ENCODE data around the gene IREB2. TPM values are rescaled to one million over a fixed set of nuclear protein-coding genes. Genes with fewer than 3 reads are reported as not detected.

Gene IREB2
- total RNA-seq, 1 experiment from 2014 or later, result 86.4 TPM

GRCh38 chr15:78427953-78428352 lies 10.1 kb upstream of the IREB2 start:
- no peak for DNase-seq (ENCODE audit: low spot score)
- Histone ChIP-seq H3K4me1 (ENCODE audit: insufficient read depth, low read length, poor library complexity, severe bottlenecking) (no peaks in the 10 kb centered on the region), H3K36me3 (ENCODE audit: insufficient read depth, low read length, poor library complexity, severe bottlenecking) (no peaks in the 10 kb centered on the region), H3K4me3 (ENCODE audit: low read depth, low read length, poor library complexity, severe bottlenecking) (no peak overlapping the region), H3K27ac (ENCODE audit: low read depth, low read length, poor library complexity, severe bottlenecking) (no peak overlapping the region), H3K27me3 (replicated peaks; ENCODE audit: insufficient read depth, low read depth, low read length, poor library complexity) (no peaks in the 10 kb centered on the region), H3K9me3 (ENCODE audit: low read depth, low read length, poor library complexity, severe bottlenecking) (no peaks in the 10 kb centered on the region)
- no TSS peak for BruUV-seq (replicated peaks)
- no peak for TF ChIP-seq EZH2 (IDR thresholded peaks at IDR 0.05; ENCODE audit: borderline replicate concordance, low read depth, low read length, poor library complexity, severe bottlenecking)
- no peak for TF ChIP-seq CTCF (conservative IDR thresholded peaks at IDR 0.05; ENCODE audit: low read depth, low read length)
- ChIA-PET CTCF (no interaction called here), POLR2A (ENCODE audit: low non-redundant PET) (interaction anchor here (0.6 kb wide), 1 partner anchor 513 kb away, joined by 5 read pairs; no protein-coding TSS in a partner anchor)
- intact Hi-C loops (cut with micrococcal nuclease; ENCODE audit: unreplicated experiment), result no loop called here

GRCh38 chr15:78429477-78429876 lies 8.5 kb upstream of the IREB2 start:
- intact Hi-C loops (cut with micrococcal nuclease; ENCODE audit: unreplicated experiment), result no loop called here
- Histone ChIP-seq H3K36me3 (ENCODE audit: insufficient read depth, low read length, poor library complexity, severe bottlenecking) (no peaks in the 10 kb centered on the region), H3K9me3 (ENCODE audit: low read depth, low read length, poor library complexity, severe bottlenecking) (no peaks in the 10 kb centered on the region), H3K4me1 (ENCODE audit: insufficient read depth, low read length, poor library complexity, severe bottlenecking) (no peaks in the 10 kb centered on the region), H3K27me3 (replicated peaks; ENCODE audit: insufficient read depth, low read depth, low read length, poor library complexity) (no peaks in the 10 kb centered on the region), H3K4me3 (ENCODE audit: low read depth, low read length, poor library complexity, severe bottlenecking) (no peak overlapping the region), H3K27ac (ENCODE audit: low read depth, low read length, poor library complexity, severe bottlenecking) (no peak overlapping the region)
- DNase-seq (ENCODE audit: low spot score), result no peak
- TF ChIP-seq CTCF (conservative IDR thresholded peaks at IDR 0.05; ENCODE audit: low read depth, low read length) (no peak), EZH2 (IDR thresholded peaks at IDR 0.05; ENCODE audit: borderline replicate concordance, low read depth, low read length, poor library complexity, severe bottlenecking) (no peak)
- ChIA-PET CTCF (no interaction called here), POLR2A (ENCODE audit: low non-redundant PET) (no interaction called here)
- BruUV-seq (replicated peaks), result no TSS peak

- Histone ChIP-seq H3K4me3 (ENCODE audit: low read depth, low read length, poor library complexity, severe bottlenecking) (no peak overlapping the region), H3K4me1 (ENCODE audit: insufficient read depth, low read length, poor library complexity, severe bottlenecking) (no peaks in the 10 kb centered on the region), H3K9me3 (ENCODE audit: low read depth, low read length, poor library complexity, severe bottlenecking) (no peaks in the 10 kb centered on the region), H3K27ac (ENCODE audit: low read depth, low read length, poor library complexity, severe bottlenecking) (no peak overlapping the region), H3K27me3 (replicated peaks; ENCODE audit: insufficient read depth, low read depth, low read length, poor library complexity) (no peaks in the 10 kb centered on the region), H3K36me3 (ENCODE audit: insufficient read depth, low read length, poor library complexity, severe bottlenecking) (no peaks in the 10 kb centered on the region)
- ChIA-PET CTCF (no interaction called here), POLR2A (ENCODE audit: low non-redundant PET) (no interaction called here)
- no TSS peak for BruUV-seq (replicated peaks)
- intact Hi-C loops (cut with micrococcal nuclease; ENCODE audit: unreplicated experiment), result no loop called here
- no peak for TF ChIP-seq EZH2 (IDR thresholded peaks at IDR 0.05; ENCODE audit: borderline replicate concordance, low read depth, low read length, poor library complexity, severe bottlenecking)
- no peak for TF ChIP-seq CTCF (conservative IDR thresholded peaks at IDR 0.05; ENCODE audit: low read depth, low read length)
- no peak for DNase-seq (ENCODE audit: low spot score)
Measured at GRCh38 chr15:78431955-78432354, 6.1 kb upstream of the IREB2 start.
